Measurements from ENCODE around the gene GMDS. TPM values are rescaled to one million over a fixed set of nuclear protein-coding genes. Genes with fewer than 3 reads are reported as not detected.
A peak's percentile ranks its signal among the peaks of the same experiment; 100 is the strongest.

GMDS gene
- total and polyA plus RNA-seq, 2 donors (not counting 3 experiments of a cell fraction or from before 2014, with no cell fraction given): 9.8 to 23.5 TPM

DNA sequence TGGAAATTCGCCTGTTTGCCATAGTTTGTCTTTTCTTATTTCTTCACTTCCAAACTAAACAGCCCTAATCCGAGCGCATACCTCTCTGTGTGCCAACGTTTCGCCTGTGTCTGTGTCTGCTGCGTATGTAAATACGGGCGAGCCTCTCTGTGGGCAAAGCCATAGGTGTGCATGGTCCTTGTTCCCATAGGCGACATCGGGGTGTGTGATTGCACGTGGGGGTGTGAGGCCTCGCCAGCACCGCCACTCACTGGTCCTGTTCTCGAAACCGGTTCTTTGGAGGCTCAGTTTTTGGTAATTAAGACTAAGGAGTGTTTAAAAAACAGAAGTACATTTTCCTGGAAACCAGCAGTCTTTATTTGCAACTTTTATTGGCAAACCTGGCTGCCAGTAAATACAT lies 641.7 kb downstream of the GMDS start:
- H3K4me3 ChIP-seq (replicated peaks in 1 of 3; ENCODE audit: insufficient read depth in 1 of 3, low read depth in 1 of 3, low read length in 3 of 3): peak overlapping the region in 1 of 3 experiments; percentile 33
- no peak for FAIRE-seq

More for the DNA sequence above, 641.7 kb downstream of the GMDS start:
- dilution Hi-C loops (cut with MboI; ENCODE audit: extremely low pct_ligation_motif_present, low sequenced_read_pairs): loop anchor here (10.0 to 25.0 kb wide), 2 partner anchors 509 to 1041 kb away; no protein-coding TSS in a partner anchor
- no peak for DNase-seq (ENCODE audit: low read depth, low spot score)
- no peak overlapping the region for H3K9ac ChIP-seq (replicated peaks; ENCODE audit: extremely low read depth, insufficient read depth, low read length)
- no peaks in the 10 kb centered on the region for H3K36me3 ChIP-seq (ENCODE audit: control insufficient read depth in 2 of 2, extremely low read depth in 1 of 2, insufficient read depth in 2 of 2, low read length in 2 of 2)
- ChIA-PET CTCF (interaction anchor here (1.3 kb wide), 3 partner anchors 500 to 1030 kb away, joined by 3 to 8 read pairs (median 4); no protein-coding TSS in a partner anchor), POLR2A (no interaction called here)
- H3K9me1 ChIP-seq (replicated peaks; ENCODE audit: control insufficient read depth, extremely low read depth, insufficient read depth, low read length): no peaks in the 10 kb centered on the region
- peaks cover 12 to 15% of the 10 kb centered on the region in 2 experiments for H3K27me3 ChIP-seq (ENCODE audit: control insufficient read depth in 2 of 2, insufficient read depth in 2 of 2, low read length in 2 of 2)
- no peaks in the 10 kb centered on the region for H3K9me3 ChIP-seq (replicated peaks; ENCODE audit: control insufficient read depth, insufficient read depth, low read length)
- TF ChIP-seq POLR2AphosphoS5 (IDR thresholded peaks at IDR 0.05; ENCODE audit: insufficient read depth, low read depth, low read length) (no peak), EZH2 (IDR thresholded peaks at IDR 0.05; ENCODE audit: borderline replicate concordance, low read depth, low read length, severe bottlenecking) (no peak), JUN (IDR thresholded peaks at IDR 0.05; ENCODE audit: borderline replicate concordance, insufficient read depth, insufficient read length, low read depth) (no peak), POLR2A (IDR thresholded peaks at IDR 0.05; ENCODE audit: low read depth, low read length) (no peak), FOS (IDR thresholded peaks at IDR 0.05; ENCODE audit: borderline replicate concordance, insufficient read depth, low read length) (no peak)
- TF ChIP-seq, protein P1, sequence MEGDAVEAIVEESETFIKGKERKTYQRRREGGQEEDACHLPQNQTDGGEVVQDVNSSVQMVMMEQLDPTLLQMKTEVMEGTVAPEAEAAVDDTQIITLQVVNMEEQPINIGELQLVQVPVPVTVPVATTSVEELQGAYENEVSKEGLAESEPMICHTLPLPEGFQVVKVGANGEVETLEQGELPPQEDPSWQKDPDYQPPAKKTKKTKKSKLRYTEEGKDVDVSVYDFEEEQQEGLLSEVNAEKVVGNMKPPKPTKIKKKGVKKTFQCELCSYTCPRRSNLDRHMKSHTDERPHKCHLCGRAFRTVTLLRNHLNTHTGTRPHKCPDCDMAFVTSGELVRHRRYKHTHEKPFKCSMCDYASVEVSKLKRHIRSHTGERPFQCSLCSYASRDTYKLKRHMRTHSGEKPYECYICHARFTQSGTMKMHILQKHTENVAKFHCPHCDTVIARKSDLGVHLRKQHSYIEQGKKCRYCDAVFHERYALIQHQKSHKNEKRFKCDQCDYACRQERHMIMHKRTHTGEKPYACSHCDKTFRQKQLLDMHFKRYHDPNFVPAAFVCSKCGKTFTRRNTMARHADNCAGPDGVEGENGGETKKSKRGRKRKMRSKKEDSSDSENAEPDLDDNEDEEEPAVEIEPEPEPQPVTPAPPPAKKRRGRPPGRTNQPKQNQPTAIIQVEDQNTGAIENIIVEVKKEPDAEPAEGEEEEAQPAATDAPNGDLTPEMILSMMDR (IDR thresholded peaks at IDR 0.05; ENCODE audit: extremely low read depth in 1 of 2, insufficient read depth in 1 of 2, low read depth in 1 of 2, low read length in 2 of 2): no peak
- peak overlapping the region; percentile 78 for H3K4me2 ChIP-seq (ENCODE audit: insufficient read depth, low read length)
- no peak overlapping the region for H3K27ac ChIP-seq (ENCODE audit: insufficient read depth, low read depth, low read length)
- H2AFZ ChIP-seq (ENCODE audit: low read depth, low read length): peak overlapping the region; percentile 96
- no peaks in the 10 kb centered on the region for H3K79me2 ChIP-seq (ENCODE audit: control insufficient read depth, insufficient read depth, low read length)
- intact Hi-C loops (cut with micrococcal nuclease): loop anchor here (1.0 to 2.0 kb wide), 6 partner anchors 83 to 1031 kb away; no protein-coding TSS in a partner anchor
- peaks cover 3% of the 10 kb centered on the region for H3K4me1 ChIP-seq (ENCODE audit: control insufficient read depth, extremely low read depth, insufficient read depth, low read length)
- BruUV-seq (replicated peaks): no TSS peak
- no peaks in the 10 kb centered on the region for H4K20me1 ChIP-seq (replicated peaks; ENCODE audit: control insufficient read depth, extremely low read depth, insufficient read depth, low read length)

All from endothelial cell of umbilical vein (primary cell).